SW 1271 (cell line): ENCODE measurements around the gene ARMC9.
"Not testable (repeated sequence)": the region's sequence is repeated elsewhere in the genome, so short reads cannot be mapped to it uniquely, and the experiment has no call there.

Experiments used
- DNase-seq, 2 experiments: peaks; one replicate each; lab custom pipeline; 2025; lab: John Stamatoyannopoulos, UW

ARMC9 gene

GRCh38 chr2:231364061-231364460, 165.6 kb downstream of the ARMC9 start:
- no peak for DNase-seq

- DNase-seq = peak in 1 of 2 experiments; percentile 17
These were observed 166.8 kb downstream of the ARMC9 start for GRCh38 chr2:231364961-231365810.

GRCh38 chr2:231367178-231367577, 168.7 kb downstream of the ARMC9 start:
- no peak for DNase-seq

GRCh38 chr2:231369580-231370428, 171.4 kb downstream of the ARMC9 start:
- DNase-seq = no peak

- no peak for DNase-seq
These were observed 172.0 kb downstream of the ARMC9 start for GRCh38 chr2:231370429-231370748.

GRCh38 chr2:231370749-231371429, 172.5 kb downstream of the ARMC9 start:
- DNase-seq = no peak

- no peak for DNase-seq
These were observed 173.1 kb downstream of the ARMC9 start for GRCh38 chr2:231371430-231372054.

GRCh38 chr2:231372326-231372725, 173.9 kb downstream of the ARMC9 start:
- DNase-seq = no peak

GRCh38 chr2:231373184-231373583, 174.8 kb downstream of the ARMC9 start:
- DNase-seq = no peak

- DNase-seq = no peak
These were observed 175.4 kb downstream of the ARMC9 start for GRCh38 chr2:231373786-231374349.

- no peak for DNase-seq
These were observed 176.3 kb downstream of the ARMC9 start for GRCh38 chr2:231374771-231375170.

- DNase-seq = not testable (repeated sequence)
These were observed 177.7 kb downstream of the ARMC9 start for GRCh38 chr2:231375994-231376615.

GRCh38 chr2:231376857-231377256, 178.4 kb downstream of the ARMC9 start:
- no peak for DNase-seq

- no peak for DNase-seq
These were observed 179.7 kb downstream of the ARMC9 start for GRCh38 chr2:231378026-231378722.

GRCh38 chr2:231379266-231380215, 181.1 kb downstream of the ARMC9 start:
- DNase-seq = no peak

GRCh38 chr2:231380307-231380706, 181.9 kb downstream of the ARMC9 start:
- DNase-seq = no peak

GRCh38 chr2:231380991-231381847, 182.8 kb downstream of the ARMC9 start:
- DNase-seq = no peak

- DNase-seq = no peak
These were observed 183.7 kb downstream of the ARMC9 start for GRCh38 chr2:231382116-231382515.
